Sigmoid colon (tissue), 3 donors: ENCODE data around the gene PACS2.

Experiments used
- CTCF ChIP-seq, 4 experiments: fragments of 450-650 bp in 3 of 4; fragments of 200-600 bp in 1 of 4; IDR thresholded peaks; one replicate each; pipeline ENCODE4 v1.5.1; 2016 to 2019; ENCODE audit warnings: antibody characterized with exemption in 4 of 4, mild to moderate bottlenecking in 3 of 4, moderate library complexity in 2 of 4
- POLR2A ChIP-seq, 2 donors: fragments of 450-650 bp; IDR thresholded peaks; one replicate each; pipeline ENCODE4 v1.6.1; 2016; ENCODE audit warnings: antibody characterized with exemption in 2 of 2, mild to moderate bottlenecking in 2 of 2, moderate library complexity in 2 of 2

GRCh38 chr14:105384041-105384557 lies 69.6 kb downstream of the PACS2 start:
- TF ChIP-seq CTCF (IDR thresholded peaks at IDR 0.05) (no peak), POLR2A (IDR thresholded peaks at IDR 0.05) (no peak)
